8988T (cell line): ENCODE measurements around the gene CHRNG.
A peak's percentile ranks its signal among the peaks of the same experiment; 100 is the strongest.

ENCODE experiments used
- DNase-seq: peaks from one replicate; pipeline ENCODE4 v3.0.0; 2011

CHRNG gene

GRCh38 chr2:232506709-232507108 lies 32.8 kb upstream of the CHRNG start:
- no peak for DNase-seq

GRCh38 chr2:232508251-232508650 lies 31.2 kb upstream of the CHRNG start:
- DNase-seq, result no peak

GRCh38 chr2:232511336-232511890 lies 28.1 kb upstream of the CHRNG start:
- DNase-seq, result no peak

GRCh38 chr2:232512602-232513001 lies 26.9 kb upstream of the CHRNG start:
- no peak for DNase-seq

- DNase-seq, result no peak
Measured at GRCh38 chr2:232513353-232513752, 26.1 kb upstream of the CHRNG start.

DNA sequence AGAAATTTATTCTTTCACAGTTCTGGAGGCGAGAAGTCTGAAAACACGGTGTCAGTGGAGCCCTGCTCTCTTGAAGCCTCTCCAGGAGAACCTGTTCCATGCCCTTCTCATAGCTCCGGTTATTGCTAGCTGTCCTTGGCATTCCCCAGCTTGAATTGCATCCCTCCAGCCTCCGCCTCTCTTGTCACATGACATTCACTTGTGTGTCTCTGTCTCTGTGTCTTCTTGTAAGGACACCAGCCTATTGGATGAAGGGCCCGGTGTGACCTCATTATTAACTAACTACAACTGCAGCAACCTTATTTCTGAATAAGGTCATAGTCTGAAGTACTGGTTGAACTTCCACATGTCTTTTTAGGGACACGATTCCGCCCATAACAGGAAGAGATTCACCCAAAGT lies 23.9 kb upstream of the CHRNG start:
- DNase-seq, result no peak

DNA sequence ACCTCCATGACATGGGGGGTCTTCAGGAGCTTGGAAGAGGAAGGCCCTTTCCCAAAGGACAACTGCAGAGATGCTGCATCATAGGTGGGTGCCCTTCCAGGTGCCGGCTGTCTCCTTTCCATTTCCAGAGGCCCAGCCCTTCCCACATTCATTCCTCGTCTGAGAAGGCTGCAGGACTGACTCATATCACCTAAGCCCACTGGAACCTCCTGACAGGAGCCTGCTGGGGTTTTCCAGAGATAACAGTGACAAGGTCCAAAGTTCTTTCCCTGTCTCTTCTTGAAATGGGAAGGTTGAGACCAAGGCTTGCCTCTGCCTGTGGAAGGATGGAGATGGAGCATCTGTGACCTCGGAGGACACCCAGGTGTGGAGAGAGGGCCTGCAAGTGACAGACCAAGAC lies 22.9 kb upstream of the CHRNG start:
- no peak for DNase-seq

- no peak for DNase-seq
Measured at GRCh38 chr2:232518844-232519243, 20.6 kb upstream of the CHRNG start.

DNA sequence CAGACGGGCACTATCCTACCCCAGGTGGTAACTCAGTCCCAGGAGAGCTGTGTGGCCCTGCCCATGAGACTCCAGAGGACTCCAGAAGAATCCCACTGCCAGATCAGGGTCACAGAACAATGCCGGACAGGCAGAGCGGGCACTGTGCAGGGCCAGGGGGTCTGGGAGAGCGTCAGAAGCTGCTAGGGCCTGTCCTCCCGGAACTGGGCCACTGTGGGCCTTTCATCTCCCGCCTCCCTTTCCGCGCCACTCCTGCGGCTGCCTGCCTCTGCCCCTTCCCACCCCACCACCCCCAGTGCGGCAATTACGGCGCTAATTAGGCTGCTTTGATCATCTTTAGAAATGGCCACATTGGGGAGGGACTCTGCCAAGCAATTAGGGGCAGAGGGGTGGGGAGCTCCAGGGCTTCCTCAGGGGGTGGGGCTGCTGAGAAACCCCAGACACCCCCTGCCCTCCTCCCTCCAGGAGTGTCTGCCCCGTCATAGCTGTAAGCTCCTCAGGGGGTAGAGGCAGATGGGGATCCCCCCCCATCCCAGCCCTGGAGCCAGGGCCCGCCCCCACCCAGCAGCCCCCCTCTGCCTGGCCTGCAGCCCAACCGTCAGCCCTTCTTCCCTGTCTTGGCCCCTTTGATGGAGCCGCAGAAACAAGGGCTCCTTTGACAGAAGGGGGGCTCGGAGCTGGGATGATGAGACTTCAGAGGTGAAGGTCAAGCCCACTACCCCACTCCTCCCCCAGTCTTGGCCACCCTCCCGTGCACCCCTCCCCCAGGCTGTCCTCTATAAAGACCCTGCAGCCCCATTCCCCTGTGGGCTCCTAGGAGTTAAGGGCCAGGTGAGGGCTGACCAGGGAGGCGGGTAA lies 19.7 kb upstream of the CHRNG start, which contains the start of gene PRSS56:
PRSS56 (plus strand) TSS at position 808 of the 858 bp plus-strand sequence. CDS start 211 bp downstream, outside the sequence.
- no peak for DNase-seq

DNA sequence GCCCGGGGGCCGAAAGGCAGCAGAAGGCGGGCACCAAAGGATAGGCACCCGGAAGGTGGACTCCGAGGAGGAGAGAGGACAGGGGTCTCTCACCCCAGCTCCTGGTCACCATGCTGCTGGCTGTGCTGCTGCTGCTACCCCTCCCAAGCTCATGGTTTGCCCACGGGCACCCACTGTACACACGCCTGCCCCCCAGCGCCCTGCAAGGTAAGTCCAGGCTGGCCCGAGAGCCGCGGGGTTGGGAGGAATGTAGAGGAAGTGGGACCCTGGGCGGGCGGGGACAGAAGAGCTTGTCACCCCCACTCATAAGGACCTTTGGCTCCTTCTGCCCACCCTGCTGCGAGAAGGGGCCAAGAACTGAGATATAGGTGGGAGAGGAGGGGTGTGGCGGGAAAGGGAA lies 19.0 kb upstream of the CHRNG start:
- DNase-seq, result no peak

GRCh38 chr2:232521098-232521497 lies 18.4 kb upstream of the CHRNG start:
- no peak for DNase-seq

DNA sequence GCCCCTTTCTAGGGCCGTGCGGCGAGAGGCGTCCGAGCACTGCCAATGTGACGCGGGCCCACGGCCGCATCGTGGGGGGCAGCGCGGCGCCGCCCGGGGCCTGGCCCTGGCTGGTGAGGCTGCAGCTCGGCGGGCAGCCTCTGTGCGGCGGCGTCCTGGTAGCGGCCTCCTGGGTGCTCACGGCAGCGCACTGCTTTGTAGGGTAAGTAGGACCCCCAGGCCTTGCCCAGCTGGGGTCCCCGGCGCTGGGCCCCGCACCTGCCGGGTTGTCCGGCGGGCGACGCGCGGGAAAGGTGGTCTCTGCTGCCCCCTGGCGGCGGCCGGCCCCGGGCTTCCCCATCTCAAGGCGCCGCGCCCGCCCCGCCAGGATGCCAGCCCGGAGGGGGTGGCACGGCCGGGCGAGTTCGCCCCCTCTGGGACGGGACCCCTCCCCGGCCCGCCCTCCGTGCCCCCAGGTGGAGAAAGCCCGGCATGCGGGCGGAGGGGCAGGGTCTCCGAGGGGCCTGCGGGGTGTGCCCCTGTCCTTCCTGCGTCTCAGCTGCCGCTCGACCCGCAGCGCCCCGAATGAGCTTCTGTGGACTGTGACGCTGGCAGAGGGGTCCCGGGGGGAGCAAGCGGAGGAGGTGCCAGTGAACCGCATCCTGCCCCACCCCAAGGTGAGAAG lies 17.4 kb upstream of the CHRNG start:
- peak; percentile 95 for DNase-seq

- DNase-seq, result no peak
Measured at GRCh38 chr2:232522623-232523401, 16.7 kb upstream of the CHRNG start.

DNA sequence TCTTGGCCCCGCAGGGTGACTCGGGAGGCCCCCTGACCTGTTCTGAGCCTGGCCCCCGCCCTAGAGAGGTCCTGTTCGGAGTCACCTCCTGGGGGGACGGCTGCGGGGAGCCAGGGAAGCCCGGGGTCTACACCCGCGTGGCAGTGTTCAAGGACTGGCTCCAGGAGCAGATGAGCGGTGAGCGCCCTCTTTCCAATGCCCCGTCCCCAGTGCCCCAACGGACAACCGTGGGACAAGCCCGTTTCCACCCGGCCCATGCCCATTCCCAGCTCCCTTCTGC lies 16.1 kb upstream of the CHRNG start:
- no peak for DNase-seq

- peak; percentile 74 for DNase-seq
Measured at GRCh38 chr2:232523682-232524597, 15.6 kb upstream of the CHRNG start.

GRCh38 chr2:232524771-232525170 lies 14.7 kb upstream of the CHRNG start:
- no peak for DNase-seq

DNA sequence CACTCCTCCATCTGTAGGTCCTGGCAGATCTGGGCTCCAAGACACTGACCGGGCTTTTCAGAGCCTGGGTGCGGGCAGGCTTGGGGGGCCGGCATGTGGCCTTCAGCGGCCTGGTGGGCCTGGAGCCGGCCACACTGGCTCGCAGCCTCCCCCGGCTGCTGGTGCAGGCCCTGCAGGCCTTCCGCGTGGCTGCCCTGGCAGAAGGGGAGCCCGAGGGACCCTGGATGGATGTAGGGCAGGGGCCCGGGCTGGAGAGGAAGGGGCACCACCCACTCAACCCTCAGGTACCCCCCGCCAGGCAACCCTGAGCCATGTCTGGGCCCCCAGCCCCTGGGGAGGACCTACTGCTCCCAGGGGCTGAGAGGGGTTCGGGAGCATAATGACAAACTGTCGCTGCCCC lies 14.3 kb upstream of the CHRNG start:
- DNase-seq, result no peak

DNA sequence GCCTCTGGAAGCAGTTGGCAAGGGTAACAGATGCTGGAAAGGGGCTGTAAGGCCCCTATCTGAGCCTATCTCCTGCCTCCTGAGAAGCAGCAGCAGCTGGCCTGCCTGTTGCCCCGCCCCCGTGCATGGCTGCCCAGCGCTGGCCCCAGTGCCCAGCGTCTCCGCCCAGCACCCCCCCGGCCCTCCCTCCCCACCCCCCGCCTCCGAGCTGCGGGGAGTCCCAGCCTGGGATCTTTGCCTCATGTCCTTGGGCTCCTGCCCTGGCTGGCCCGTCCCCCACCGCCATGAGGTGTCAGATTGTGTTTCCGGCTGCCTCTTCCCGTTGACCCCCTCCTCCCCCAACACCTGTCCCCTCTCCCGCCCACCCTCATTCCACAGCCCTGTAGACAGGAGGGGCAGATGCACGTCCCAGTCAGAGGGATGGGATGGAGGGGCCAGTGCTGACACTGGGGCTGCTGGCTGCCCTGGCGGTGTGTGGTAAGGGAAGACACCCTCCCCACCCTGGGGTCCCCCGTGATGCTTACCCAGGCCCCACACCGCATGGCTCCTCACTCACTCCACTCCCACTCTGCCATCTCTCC lies 13.6 kb upstream of the CHRNG start, which contains the start of gene CHRND:
CHRND (plus strand) TSS at position 370 of the 581 bp plus-strand sequence; CDS start at position 426, 56 bp downstream.
- no peak for DNase-seq

GRCh38 chr2:232526372-232526941 lies 13.0 kb upstream of the CHRNG start:
- no peak for DNase-seq

DNA sequence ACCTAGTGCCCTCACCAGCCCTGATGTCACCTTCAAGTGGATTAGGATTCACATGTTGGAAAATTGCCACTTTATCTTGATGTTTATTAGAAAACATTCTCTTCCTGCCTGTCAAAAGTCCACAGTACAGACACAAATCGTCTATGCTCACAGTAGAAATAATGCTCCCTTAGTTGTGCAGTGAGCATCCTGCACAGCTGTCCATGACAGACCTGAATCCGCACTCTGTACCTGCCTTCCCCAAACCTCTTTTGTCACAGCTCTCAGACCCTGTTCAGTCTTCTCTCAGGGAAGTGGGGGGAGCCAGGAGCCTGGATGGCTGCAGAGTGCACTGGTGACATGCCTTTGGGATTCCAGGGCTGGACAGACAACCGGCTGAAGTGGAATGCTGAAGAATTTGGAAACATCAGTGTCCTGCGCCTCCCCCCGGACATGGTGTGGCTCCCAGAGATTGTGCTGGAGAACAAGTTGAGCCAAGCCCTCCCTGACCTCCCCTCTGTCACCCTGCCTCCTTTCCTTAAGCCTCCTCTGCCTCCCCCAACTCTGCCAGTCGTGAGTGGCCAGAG lies 11.5 kb upstream of the CHRNG start:
- no peak for DNase-seq
